KOPT-K1 (cell line): ENCODE measurements around the gene GTF3C6.
"Not testable (repeated sequence)": the region's sequence is repeated elsewhere in the genome, so short reads cannot be mapped to it uniquely, and the experiment has no call there.

Experiments
- H3K27ac ChIP-seq: fragments of 200-600 bp; sonication (generic); 2 replicates; pipeline ENCODE4 v1.5.1; 2016; ENCODE audit warnings: antibody characterized with exemption, mild to moderate bottlenecking, low read depth, low read length; ENCODE audit not compliant: poor library complexity, severe bottlenecking
- H3K36me3 ChIP-seq: fragments of 200-600 bp; sonication (generic); 2 replicates; pipeline ENCODE4 v1.5.1; 2017; ENCODE audit warnings: antibody characterized with exemption, mild to moderate bottlenecking, low read length, moderate library complexity; ENCODE audit not compliant: insufficient read depth
- H3K9me3 ChIP-seq: fragments of 200-600 bp; sonication (generic); 2 replicates; pipeline ENCODE4 v1.5.1; 2017; ENCODE audit warnings: antibody characterized with exemption, low read length, mild to moderate bottlenecking; ENCODE audit not compliant: insufficient read depth, poor library complexity, severe bottlenecking

GTF3C6 gene

DNA sequence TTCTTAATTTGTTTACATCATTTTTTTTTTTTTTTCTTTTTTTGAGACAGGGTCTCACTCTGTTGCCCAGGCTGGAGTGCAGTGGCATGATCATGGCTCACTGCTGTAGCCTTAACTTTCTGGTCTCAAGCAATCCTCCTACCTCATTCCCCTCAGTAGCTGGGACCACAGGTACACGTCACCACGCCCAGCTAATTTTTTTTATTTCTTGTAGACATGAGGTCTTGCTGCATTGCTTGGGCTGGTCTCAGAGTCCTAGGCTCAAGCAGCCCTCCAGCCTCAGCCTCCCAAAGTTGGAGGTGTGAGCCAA lies 53.6 kb downstream of the GTF3C6 start:
- no peak overlapping the region for H3K27ac ChIP-seq
- H3K36me3 ChIP-seq, result peaks cover 86% of the 10 kb centered on the region
- H3K9me3 ChIP-seq, result peaks cover 7% of the 10 kb centered on the region

DNA sequence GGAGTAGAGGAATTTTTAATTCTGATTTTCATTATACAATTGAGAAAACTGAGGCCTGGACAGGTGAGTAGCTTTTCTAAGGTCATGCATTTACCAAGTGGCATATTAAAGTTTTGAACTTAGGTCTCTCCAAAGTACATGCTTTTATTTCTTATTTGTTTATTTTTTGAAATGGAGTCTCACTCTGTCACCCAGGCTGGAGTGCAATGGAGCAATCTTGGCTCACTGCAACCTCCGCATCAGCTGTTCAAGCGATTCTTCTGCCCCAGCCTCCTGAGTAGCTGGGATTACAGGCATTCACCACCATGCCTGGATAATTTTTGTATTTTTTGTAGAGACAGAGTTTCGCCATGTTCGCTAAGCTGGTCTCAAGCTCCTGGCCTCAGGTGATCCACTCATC lies 54.0 kb downstream of the GTF3C6 start:
- not testable (repeated sequence) for H3K9me3 ChIP-seq, H3K27ac ChIP-seq
- peaks cover 86% of the 10 kb centered on the region for H3K36me3 ChIP-seq

DNA sequence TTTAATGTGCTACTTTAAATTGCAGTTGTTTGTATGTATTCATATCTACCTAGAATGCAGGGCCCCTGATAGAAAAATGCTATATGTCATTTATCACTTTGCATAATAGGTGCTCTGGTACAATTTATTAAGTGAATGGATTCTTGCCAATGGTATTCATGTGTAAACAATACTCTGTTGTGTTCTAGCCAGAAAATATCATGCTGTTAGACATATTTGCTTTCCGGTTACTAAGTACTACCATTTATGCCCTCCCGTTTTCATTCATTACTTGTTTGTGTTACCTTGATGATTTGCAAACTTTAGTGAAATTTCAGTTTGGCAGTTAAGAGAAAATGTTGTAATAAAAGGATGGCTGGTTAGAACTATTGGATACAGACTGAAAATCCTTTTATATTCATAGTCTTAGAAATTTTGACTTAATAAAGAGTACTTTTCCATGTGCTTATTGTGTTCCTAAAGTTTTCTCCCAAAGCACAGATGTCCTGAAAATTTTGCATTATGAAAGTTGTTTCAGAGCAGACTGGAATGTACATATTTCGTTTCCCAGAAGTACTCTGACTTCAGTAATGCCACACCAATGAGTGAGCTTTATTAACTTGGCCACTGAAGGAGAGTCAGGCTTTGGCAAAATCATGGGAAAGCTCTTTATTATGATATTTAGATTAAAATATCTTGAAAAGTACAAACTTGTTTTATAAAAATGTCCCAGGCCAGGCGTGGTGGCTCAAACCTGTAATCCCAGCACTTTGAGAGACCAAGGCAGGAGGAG lies 54.8 kb downstream of the GTF3C6 start:
- no peak overlapping the region for H3K27ac ChIP-seq
- H3K9me3 ChIP-seq, result peaks cover 7% of the 10 kb centered on the region
- H3K36me3 ChIP-seq, result peaks cover 87% of the 10 kb centered on the region

DNA sequence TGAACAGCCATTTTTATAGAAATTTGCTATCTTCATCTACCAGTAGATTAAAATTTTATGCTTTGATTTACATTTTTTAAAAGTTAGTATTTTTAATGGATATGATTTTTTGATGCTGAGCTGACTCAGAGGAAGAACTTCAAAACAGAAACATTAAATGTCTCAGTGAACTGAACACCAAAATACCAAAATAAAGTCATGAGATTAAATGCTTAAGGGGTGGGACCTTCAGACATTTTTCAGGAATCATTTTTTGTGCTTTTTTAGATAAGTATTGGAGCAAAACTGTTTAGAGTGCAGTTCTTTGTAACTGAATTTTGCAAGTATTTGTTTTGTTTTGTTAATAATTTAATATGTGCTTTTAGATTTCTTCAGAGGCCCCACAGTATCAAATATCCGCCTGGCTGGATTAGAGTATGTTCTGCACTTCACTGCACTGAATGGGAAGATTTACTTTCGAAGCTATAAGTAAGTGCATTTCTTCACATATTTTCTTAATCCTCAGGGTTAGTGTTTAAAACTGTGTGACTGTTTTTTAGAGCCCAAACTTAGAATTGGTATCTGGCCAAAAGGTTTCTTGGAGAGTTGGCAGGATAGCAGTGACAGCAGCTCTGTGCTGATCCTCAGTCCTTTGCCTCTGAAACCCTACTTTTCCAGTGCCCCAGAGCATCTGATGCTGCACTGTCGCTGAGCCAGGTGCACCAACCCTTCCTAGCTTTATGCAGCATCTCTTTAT lies 57.1 kb downstream of the GTF3C6 start:
- H3K27ac ChIP-seq, result no peak overlapping the region
- peaks cover 86% of the 10 kb centered on the region for H3K36me3 ChIP-seq
- H3K9me3 ChIP-seq, result peaks cover 7% of the 10 kb centered on the region

DNA sequence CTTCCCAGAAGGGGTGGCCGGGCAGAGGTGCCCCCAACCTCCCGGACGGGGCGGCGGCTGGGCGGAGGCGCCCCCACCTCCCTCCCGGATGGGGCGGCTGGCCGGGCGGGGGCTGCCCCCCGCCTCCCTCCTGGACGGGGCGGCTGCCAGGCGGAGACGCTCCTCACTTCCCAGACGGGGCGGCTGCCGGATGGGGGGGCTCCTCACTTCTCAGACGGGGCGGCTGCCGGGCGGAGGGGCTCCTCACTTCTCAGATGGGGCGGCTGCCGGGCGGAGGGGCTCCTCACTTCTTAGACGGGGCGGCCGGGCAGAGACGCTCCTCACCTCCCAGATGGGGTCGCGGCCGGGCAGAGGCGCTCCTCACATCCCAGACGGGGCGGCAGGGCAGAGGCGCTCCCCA lies 58.7 kb downstream of the GTF3C6 start:
- H3K27ac ChIP-seq, H3K9me3 ChIP-seq: not testable (repeated sequence)
- peaks cover 83% of the 10 kb centered on the region for H3K36me3 ChIP-seq
